HCT116 (cell line): ENCODE measurements around the gene SCTR.

ENCODE experiments used
- CTCF ChIP-seq, 3 experiments: fragments of 200-600 bp in 1 of 3; sonication (generic) in 1 of 3; IDR thresholded peaks in 2 of 3; conservative IDR thresholded peaks in 1 of 3; 2 replicates each; pipeline ENCODE4 v1.5.1; 2012 to 2017; ENCODE audit warnings: low read depth in 2 of 3, low read length in 2 of 3, antibody characterized with exemption in 1 of 3, borderline replicate concordance in 1 of 3, control low read depth in 1 of 3, mild to moderate bottlenecking in 1 of 3, mixed read lengths in 1 of 3, mixed run types in 1 of 3, moderate library complexity in 1 of 3; ENCODE audit not compliant: insufficient read depth in 1 of 3
- EGR1 ChIP-seq: IDR thresholded peaks from 2 replicates; pipeline ENCODE4 v1.6.1; 2012; ENCODE audit warnings: low read depth
- EZH2 ChIP-seq: fragments of 200-600 bp; sonication (generic); IDR thresholded peaks from 2 replicates; pipeline ENCODE4 v1.6.1; 2017; ENCODE audit warnings: antibody characterized with exemption, mixed run types
- JUND ChIP-seq: IDR thresholded peaks from 2 replicates; pipeline ENCODE4 v1.6.1; 2012
- POLR2AphosphoS5 ChIP-seq: IDR thresholded peaks from 2 replicates; pipeline ENCODE4 v1.6.1; 2011; ENCODE audit warnings: mild to moderate bottlenecking, low read depth, low read length, moderate library complexity
- RAD21 ChIP-seq: IDR thresholded peaks from 2 replicates; pipeline ENCODE4 v1.6.1; 2012; ENCODE audit warnings: low read depth, mild to moderate bottlenecking
- REST ChIP-seq: IDR thresholded peaks from 2 replicates; pipeline ENCODE4 v1.6.1; 2012; ENCODE audit warnings: low read depth

- TF ChIP-seq POLR2AphosphoS5 (no peak), CTCF (IDR thresholded peaks at IDR 0.05 in 2 of 3, conservative IDR thresholded peaks at IDR 0.05 in 1 of 3; ENCODE audit: borderline replicate concordance in 1 of 3, insufficient read depth in 1 of 3, low read depth in 2 of 3, low read length in 2 of 3) (no peak), EGR1 (no peak), EZH2 (no peak), JUND (no peak), RAD21 (no peak), REST (no peak)
Observed at GRCh38 chr2:119484834-119485233, 39.4 kb downstream of the SCTR start.
